Forelimb muscle (tissue), 1 donor: ENCODE data around the gene IRF4. TPM values are rescaled to one million over a fixed set of nuclear protein-coding genes. Genes with fewer than 3 reads are reported as not detected.

Experiments used
- DNase-seq: peaks from one replicate; pipeline ENCODE4 v3.0.0-alpha.2; 2013; ENCODE audit warnings: low read depth
- polyA plus RNA-seq: library from polyadenylated mRNA; unstranded; fragments of 120-200 nt; gene quantifications from one replicate; pipeline ENCODE4 v1.2.1, GENCODE V29; 2013; ENCODE audit not compliant: insufficient read length

Gene IRF4
- polyA plus RNA-seq, 1 donor: 0.65 TPM

- DNase-seq: no peak
Measured at GRCh38 chr6:398065-398464, 6.5 kb downstream of the IRF4 start.

- no peak for DNase-seq
Measured at GRCh38 chr6:398558-399078, 7.1 kb downstream of the IRF4 start.

DNA sequence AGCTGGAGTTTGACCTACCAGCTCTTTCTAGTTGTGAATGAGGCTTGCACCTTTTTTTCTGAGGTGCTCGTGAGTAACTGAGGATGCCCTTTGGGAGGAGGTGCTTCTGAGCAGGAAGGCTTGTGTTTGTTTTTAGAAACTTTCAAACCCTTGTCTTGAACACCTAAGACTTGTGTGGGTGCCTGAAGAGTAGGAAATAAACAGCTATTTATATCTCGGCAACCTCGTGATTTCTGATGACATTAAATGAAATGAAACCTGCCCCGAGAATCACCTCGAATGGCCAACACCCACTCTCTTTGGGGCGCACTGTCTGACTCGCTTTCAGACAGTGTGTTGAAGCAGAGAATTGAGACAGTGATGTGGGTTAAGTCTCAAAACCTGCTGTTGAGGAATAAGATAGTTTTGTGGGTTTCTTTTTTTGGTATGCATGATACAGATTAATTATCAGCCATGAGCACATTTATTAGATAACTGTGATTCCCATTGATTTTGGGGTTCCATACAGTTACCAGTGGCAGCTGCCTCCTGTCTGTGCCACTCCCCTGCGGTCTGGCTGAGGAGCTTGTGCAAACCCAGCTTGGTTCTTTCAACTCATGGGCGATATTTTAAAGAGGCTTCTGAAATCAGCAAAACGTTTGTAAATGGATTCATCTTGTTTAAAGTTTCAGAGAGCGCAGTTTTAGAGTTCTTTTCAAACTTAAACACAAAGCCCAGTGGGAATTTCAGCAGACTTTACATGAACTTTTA, 8.4 kb downstream of the IRF4 start:
- DNase-seq: no peak

DNA sequence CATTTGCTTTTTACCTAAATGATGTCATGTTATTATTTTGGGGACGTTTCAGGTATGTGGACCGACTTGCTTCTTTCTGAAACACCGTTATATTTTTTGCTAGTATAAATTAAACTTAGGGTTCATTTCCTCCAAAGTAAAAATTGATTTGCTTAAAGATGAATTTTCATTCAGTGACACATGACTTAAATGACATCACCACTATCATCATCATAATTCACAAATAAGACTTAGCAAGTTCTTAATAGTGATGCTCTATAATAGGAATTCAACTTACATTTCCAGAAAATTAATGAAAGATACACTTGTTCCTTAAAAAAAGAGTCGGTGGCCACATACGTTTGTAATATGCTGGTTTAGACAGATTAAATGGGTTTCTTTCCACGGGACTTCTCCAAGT, 9.3 kb downstream of the IRF4 start:
- DNase-seq: no peak

- no peak for DNase-seq
Measured at GRCh38 chr6:401239-401993, 9.9 kb downstream of the IRF4 start.

DNA sequence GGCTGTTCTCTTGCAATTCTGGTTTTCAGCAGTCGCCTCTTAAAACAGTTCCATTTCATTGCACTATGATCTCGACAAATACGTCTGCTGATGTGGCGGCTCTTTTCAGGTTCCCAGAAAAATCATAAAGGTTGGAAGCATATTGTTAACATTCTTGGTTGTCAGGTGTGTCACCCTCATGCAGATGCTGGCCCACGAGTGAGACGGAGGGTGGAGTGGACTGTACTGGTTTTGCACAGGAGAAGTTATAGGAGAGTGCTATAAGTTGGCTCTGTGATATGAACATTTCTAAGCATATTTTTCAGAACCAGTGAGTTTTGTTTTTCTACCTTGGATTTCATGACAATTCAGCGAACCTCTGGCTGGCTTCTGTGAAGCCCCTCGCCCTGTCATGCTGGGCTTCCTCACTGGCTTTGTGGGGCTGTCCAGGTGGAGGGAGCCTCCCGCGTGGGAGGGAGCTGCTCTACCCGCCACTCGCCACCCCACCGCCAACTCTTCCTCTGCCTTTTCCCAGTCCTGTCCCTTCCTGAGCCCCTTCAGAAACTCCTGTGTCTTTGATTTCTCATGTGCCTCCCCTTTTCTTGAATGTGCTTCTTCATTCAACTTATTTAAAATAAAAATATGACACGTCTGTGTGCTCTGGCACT, 10.6 kb downstream of the IRF4 start:
- DNase-seq: no peak

DNA sequence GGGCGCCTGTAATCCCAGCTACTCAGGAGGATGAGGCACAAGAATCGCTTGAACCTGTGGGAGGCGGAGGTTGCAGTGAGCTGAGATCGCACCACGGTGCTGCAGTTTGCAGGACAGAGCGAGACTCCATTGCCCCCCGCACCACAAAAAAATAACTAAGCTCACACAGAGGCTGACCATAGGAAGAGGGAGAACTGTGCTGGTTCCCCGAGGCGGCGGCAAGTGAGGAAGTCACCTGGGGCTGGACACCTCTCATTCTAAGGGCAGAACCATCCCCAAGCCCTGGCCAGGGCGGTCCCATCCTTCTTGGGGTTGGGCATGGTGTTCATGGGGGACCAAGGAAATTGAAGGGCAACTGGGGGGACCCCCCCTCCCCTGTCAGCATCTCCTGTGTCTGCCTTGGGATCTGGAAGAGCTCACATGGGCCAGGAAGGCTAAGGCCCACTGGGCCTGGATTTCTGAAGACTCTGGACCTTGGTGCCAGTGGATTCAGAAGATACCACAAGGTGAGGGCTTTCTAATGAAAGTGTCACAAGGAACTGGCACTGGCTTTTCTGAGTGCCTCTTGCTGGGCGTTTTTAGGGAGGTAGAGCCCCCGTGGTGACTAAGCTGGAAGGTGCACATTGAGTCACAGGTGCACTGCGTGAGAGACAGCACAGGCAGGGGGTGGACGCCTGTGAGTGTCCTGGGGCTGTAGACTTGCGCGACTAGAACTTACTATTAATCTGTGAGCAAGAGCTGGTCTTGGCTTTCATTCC, 11.5 kb downstream of the IRF4 start:
- no peak for DNase-seq

GRCh38 chr6:403659-404655, 12.4 kb downstream of the IRF4 start:
- no peak for DNase-seq

DNA sequence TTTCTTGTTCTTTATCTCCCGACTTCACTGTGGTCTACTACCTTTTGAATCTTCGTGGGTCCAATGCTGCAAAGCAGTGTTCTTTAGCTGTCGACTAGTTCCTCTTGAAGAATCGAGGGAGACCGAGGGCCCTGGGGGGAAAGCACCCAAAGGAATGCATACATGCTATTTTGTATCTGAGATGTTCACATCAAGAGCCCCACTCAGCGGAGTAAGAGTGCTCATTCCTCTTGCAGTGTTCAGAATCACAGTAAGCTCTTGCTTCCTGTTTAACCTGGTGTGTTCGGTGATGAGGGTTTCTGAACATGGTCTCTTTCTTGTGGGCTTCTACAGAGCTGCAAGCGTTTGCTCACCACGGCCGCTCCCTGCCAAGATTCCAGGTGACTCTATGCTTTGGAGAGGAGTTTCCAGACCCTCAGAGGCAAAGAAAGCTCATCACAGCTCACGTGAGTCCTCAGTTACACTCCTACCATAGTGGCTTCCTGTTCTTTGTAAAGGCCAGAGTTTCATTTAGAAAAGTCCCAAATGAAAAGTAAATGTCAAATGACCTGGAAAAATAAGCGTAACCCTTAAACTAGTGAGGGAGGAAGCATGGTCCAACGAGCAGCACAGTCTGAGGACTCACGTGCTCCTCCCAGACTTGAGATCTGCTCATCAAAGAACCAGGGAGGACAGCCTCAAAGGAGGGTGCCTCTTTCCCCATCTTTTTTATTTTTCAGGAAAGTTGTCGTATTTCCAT, 13.3 kb downstream of the IRF4 start:
- DNase-seq: no peak

- no peak for DNase-seq
Measured at GRCh38 chr6:408148-408547, 16.6 kb downstream of the IRF4 start.

DNA sequence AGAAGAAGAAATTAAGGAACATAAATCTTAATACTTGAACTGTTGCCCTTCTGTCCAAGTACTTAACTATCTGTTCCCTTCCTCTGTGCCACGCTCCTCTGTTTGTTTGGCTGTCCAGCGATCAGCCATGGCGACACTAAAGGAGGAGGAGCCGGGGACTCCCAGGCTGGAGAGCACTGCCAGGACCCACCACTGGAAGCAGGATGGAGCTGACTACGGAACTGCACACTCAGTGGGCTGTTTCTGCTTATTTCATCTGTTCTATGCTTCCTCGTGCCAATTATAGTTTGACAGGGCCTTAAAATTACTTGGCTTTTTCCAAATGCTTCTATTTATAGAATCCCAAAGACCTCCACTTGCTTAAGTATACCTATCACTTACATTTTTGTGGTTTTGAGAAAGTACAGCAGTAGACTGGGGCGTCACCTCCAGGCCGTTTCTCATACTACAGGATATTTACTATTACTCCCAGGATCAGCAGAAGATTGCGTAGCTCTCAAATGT, 17.1 kb downstream of the IRF4 start:
- no peak for DNase-seq

GRCh38 chr6:409370-409972, 17.9 kb downstream of the IRF4 start:
- no peak for DNase-seq

GRCh38 chr6:410555-411395, 19.2 kb downstream of the IRF4 start:
- DNase-seq: no peak

DNA sequence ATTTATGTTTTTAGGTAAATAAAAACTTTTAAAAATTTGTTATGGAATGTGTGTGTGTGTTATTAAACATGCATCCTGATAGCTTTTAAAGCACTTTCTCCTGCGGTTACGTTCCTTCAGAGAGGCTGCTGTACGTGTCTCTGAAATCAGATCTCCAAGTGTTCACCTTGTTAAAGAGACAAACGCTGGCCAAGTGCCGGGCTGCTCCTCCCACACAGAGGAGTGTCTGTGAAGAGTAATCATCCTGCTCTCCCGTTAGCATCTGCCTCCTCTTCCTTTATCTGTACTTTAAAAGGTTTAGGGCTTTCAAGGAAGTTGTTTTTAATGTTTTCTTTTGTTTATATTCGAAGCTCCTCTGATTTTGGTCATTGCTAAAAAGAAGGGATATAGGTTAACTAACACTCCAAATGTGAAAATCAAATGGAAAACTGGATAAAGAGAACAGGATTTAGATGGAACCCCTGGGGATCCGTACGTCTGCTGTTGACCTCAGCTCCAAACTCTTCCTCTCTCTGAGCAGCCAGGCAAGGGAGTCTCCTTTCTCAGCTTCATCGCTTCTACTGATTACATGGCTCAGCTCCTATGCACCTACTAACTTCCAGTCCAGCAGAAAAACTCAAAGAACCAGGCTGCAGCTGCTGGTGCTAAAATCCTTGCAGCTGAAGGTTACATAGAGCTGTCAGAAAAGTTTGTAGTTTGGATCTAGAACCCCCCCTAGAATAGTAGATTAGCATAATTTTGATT, 20.0 kb downstream of the IRF4 start:
- no peak for DNase-seq

- no peak for DNase-seq
Measured at GRCh38 chr6:412146-412886, 20.8 kb downstream of the IRF4 start.

DNA sequence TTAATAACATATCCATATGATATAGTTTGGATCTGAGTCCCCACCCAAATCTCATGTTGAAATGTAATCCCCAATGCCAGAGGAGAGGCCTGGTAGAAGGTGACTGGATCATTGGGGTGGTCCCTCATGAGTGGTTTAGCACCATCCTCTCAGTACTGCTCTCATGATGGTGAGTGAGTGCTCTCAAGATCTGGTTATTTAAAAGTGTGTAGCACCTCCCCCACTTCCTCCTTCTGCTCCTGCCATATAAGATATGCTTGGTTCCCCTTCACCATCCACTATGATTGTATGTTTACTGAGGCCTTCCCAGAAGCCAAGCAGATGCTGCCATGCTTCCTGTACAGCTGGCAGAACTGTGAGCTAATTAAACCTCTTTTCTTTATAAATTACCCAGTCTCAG, 22.9 kb downstream of the IRF4 start:
- no peak for DNase-seq

GRCh38 chr6:415087-415486, 23.5 kb downstream of the IRF4 start:
- DNase-seq: no peak
